Psoas muscle (tissue), 8 donors: ENCODE results near the gene TBX4. TPM values are rescaled to one million over a fixed set of nuclear protein-coding genes. Genes with fewer than 3 reads are reported as not detected.
"Not testable (repeated sequence)": the region's sequence is repeated elsewhere in the genome, so short reads cannot be mapped to it uniquely, and the experiment has no call there.

Source experiments
- ATAC-seq, 4 donors: fragments of 200-7000 bp; cut with Tn5 transposase; one replicate each; pipeline ENCODE4 v1.9.1; 2020; ENCODE audit warnings: moderate library complexity in 3 of 4, mild to moderate bottlenecking in 2 of 4
- DNase-seq, 2 donors: peaks; one replicate each; pipeline ENCODE4 v3.0.0-alpha.2; 2020
- H3K27ac ChIP-seq: fragments of 200-600 bp; one replicate; pipeline ENCODE4 v1.8.0; 2022
- H3K27me3 ChIP-seq, 3 donors: fragments of 200-600 bp in 1 of 3; one replicate each; pipeline versions ENCODE4 v1.6.1 to v1.8.0; 2013 to 2022; ENCODE audit warnings: low read length in 2 of 3, mild to moderate bottlenecking in 2 of 3, moderate library complexity in 1 of 3; ENCODE audit not compliant: insufficient read depth in 3 of 3
- H3K36me3 ChIP-seq, 2 donors: fragments of 200-600 bp in 1 of 2; one replicate each; pipeline versions ENCODE4 v1.6.1 to v1.8.0; 2013 to 2022; ENCODE audit warnings: low read depth in 1 of 2, mild to moderate bottlenecking in 1 of 2, moderate library complexity in 1 of 2; ENCODE audit not compliant: insufficient read depth in 1 of 2
- H3K4me1 ChIP-seq: fragments of 200-600 bp; one replicate; pipeline ENCODE4 v1.8.0; 2022
- H3K4me3 ChIP-seq: fragments of 200-600 bp; one replicate; pipeline ENCODE4 v1.8.0; 2022; ENCODE audit warnings: mild to moderate bottlenecking
- H3K9me3 ChIP-seq: fragments of 200-600 bp; one replicate; pipeline ENCODE4 v1.8.0; 2022
- CTCF ChIP-seq: fragments of 200-600 bp; IDR thresholded peaks from one replicate; pipeline ENCODE4 v1.8.0; 2022; ENCODE audit warnings: antibody characterized with exemption
- WGBS, 3 donors: extraction: QIAGEN DNeasy Blood & Tissue Kit; methylation state at CpG; one replicate each; pipeline versions ENCODE4 v1.1.6 to v1.1.7; 2013; 5-methylcytosine and 5-hydroxymethylcytosine counted together
- intact Hi-C, 2 donors: fragments of 100-400 bp; cut with DNase I; formaldehyde crosslinking; loops; one replicate each; pipeline versions ENCODE4 v1.11.0 to v1.14.2; 2022
- polyA plus RNA-seq, 3 donors: library from polyadenylated mRNA; stranded (reverse); fragments of 200-250 nt; gene quantifications; one replicate each; pipeline ENCODE4 v1.2.3, GENCODE V29; 2013
- total RNA-seq, 4 donors: library from RNA; stranded (reverse); fragmentation: NEBNext Ultra II Directional in 2 of 4; extraction: Animal tissue kit (Norgen Biotek cat#: 25700) in 2 of 4; gene quantifications; one replicate each; pipeline versions ENCODE4 v1.2.1 to v1.2.4, GENCODE V29; 2021 to 2023
- donor health status: healthy with polysubstance abuse.
- donor health status: DM: no; HTN: no; CAD: no; lungs with moderate emphysema.
- donor health status: Bipolar disorder and iron deficiency.
- donor health status: healthy.
- donor health status: DM: yes; HTN: yes; CAD: no.
- donor health status: DM: no; HTN: no; CAD: no.
- donor health status: DM: no; HTN: no; CAD: no.
- donor health status: DM: yes; HTN: yes; CAD: no.

Gene TBX4
- total and polyA plus RNA-seq, 7 donors, result 0.22 TPM; not detected in 6

DNA sequence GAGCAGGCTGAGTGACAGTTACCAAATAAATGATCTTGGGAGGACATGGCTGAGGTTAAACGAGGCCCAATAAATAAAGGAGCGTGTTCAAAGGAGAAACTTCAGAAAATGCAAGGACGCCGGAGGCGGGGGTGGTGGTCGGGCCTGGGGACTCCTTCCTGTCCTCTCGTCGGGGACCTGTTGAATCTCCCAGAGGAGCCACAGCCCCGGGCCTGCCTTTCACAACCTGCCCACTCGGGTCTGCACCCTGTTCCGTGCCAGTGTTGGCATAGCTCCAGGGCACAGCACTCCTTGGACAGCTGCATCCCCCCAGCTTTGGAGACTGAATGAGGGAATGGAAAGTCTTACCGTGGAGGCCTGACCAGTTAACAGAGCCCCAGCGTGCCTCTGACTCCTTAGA lies 8.1 kb upstream of the TBX4 start:
- TF ChIP-seq CTCF, result no peak
- 51 to 58% (median 56%) methylated on average over 13 of the region's 13 CpGs for WGBS, 3 donors
- ATAC-seq, result no peak
- Histone ChIP-seq H3K4me1 (no peaks in the 10 kb centered on the region), H3K9me3 (no peaks in the 10 kb centered on the region), H3K4me3 (no peak overlapping the region), H3K27me3 (peaks cover 0 to 19% (median 0%) of the 10 kb centered on the region in 3 donors), H3K36me3 (no peaks in the 10 kb centered on the region), H3K27ac (no peak overlapping the region)
- intact Hi-C loops, result no loop called here
- no peak for DNase-seq

DNA sequence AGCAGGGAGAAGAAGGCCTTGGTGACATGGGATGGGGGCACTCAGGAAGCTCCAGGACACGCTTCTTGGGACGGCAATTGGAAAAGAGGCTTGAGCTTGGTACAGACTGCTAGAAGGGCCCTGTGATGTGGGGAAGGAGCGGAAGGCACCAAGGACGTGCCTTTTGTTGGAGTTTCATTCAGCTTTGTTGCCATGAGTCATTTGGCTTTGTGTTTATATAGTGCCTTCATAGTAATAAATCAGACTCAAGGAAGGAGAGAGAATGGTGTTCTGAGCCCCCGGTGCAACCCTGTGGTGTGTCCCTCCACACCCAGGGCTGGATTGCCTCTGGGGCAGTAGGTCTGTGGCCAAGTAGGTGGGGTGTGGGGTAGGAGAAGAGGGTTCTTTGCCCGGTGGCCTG lies 7.4 kb upstream of the TBX4 start:
- H3K4me3 ChIP-seq, result no peak overlapping the region
- H3K4me1 ChIP-seq, result no peaks in the 10 kb centered on the region
- intact Hi-C loops, result no loop called here
- ATAC-seq, result no peak
- no peak for DNase-seq
- 65 to 72% (median 68%) methylated on average over 6 of the region's 6 CpGs for WGBS, 3 donors
- peaks cover 0 to 17% (median 0%) of the 10 kb centered on the region in 3 donors for H3K27me3 ChIP-seq
- no peaks in the 10 kb centered on the region for H3K9me3 ChIP-seq
- no peak for TF ChIP-seq CTCF
- H3K27ac ChIP-seq, result no peak overlapping the region
- H3K36me3 ChIP-seq, result no peaks in the 10 kb centered on the region

- Histone ChIP-seq H3K27ac (no peak overlapping the region), H3K27me3 (peaks cover 0 to 35% (median 21%) of the 10 kb centered on the region in 3 donors), H3K4me1 (no peaks in the 10 kb centered on the region), H3K4me3 (no peak overlapping the region), H3K9me3 (no peaks in the 10 kb centered on the region), H3K36me3 (no peaks in the 10 kb centered on the region)
- intact Hi-C loops, result no loop called here
- DNase-seq (no peak), ATAC-seq (no peak)
- no peak for TF ChIP-seq CTCF
Measured at GRCh38 chr17:61447358-61447757, 4.9 kb upstream of the TBX4 start.

GRCh38 chr17:61448042-61448441 lies 4.2 kb upstream of the TBX4 start:
- ATAC-seq (no peak), DNase-seq (no peak)
- peaks cover 0 to 35% (median 26%) of the 10 kb centered on the region in 3 donors for H3K27me3 ChIP-seq
- no peak for TF ChIP-seq CTCF
- WGBS, 3 donors, result 63 to 76% (median 70%) methylated on average over 2 of the region's 2 CpGs
- no peak overlapping the region for H3K27ac ChIP-seq
- H3K36me3 ChIP-seq, result no peaks in the 10 kb centered on the region
- no peaks in the 10 kb centered on the region for H3K4me1 ChIP-seq
- no peak overlapping the region for H3K4me3 ChIP-seq
- intact Hi-C loops, result no loop called here
- H3K9me3 ChIP-seq, result no peaks in the 10 kb centered on the region

DNA sequence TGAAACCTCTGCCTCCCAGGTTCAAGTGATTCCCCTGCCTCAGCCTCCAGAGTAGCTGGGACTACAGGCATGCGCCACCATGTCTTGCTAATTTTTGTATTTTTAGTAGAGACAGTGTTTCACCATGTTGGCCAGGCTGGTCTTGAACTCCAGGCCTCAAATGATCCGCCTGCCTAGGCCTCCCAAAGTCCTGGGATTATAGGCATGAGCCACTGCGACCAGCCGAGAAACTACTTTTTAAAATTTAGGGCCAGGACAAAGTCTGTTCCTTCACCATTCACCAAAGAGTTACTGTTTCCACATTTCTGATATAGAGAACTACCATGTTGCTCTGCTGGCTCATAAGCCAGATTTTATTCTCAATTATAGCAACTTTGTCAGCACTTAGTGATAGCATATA lies 3.1 kb upstream of the TBX4 start:
- WGBS, 3 donors, result 83 to 98% (median 94%) methylated on average over 4 of the region's 4 CpGs
- H3K4me1 ChIP-seq, intact Hi-C loops, H3K4me3 ChIP-seq, DNase-seq, ATAC-seq, H3K9me3 ChIP-seq, H3K27ac ChIP-seq, H3K36me3 ChIP-seq: not testable (repeated sequence)
- peaks cover 0 to 41% (median 26%) of the 10 kb centered on the region in 3 donors for H3K27me3 ChIP-seq
